GM19468 (cell line): Measurements from ENCODE around the gene BTBD9.
A peak's percentile ranks its signal among the peaks of the same experiment; 100 is the strongest.

Experiments
- ATAC-seq: cut with Tn5 transposase; IDR thresholded peaks from one replicate; pipeline ENCODE4 v1.9.1; 2021; ENCODE audit warnings: mild to moderate bottlenecking, moderate library complexity, moderate number of reproducible peaks; ENCODE audit not compliant: unreplicated experiment; ENCODE audit errors: extremely low read depth

The BTBD9 gene

DNA sequence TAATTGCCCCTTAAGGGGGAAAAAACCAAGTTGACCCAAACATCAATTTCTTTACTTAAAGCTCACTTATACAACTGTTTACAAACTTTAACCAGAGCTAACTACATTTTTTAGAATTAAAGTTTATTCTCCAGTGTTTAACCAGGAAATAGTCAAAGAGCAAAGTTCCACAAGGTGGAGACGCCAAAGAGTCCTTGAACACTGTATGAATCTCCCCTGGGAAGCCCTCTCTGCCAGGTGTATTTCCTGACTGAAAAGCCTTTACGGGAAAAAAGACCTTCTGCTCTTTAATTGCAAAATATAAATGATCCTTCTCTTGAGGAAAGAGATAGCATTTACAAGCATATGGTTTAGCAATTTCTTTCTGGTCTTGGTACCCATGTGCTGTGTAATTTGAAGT, 36.2 kb downstream of the BTBD9 start:
- ATAC-seq, result no peak

- no peak for ATAC-seq
Measured at GRCh38 chr6:38599966-38600550, 39.7 kb downstream of the BTBD9 start.

DNA sequence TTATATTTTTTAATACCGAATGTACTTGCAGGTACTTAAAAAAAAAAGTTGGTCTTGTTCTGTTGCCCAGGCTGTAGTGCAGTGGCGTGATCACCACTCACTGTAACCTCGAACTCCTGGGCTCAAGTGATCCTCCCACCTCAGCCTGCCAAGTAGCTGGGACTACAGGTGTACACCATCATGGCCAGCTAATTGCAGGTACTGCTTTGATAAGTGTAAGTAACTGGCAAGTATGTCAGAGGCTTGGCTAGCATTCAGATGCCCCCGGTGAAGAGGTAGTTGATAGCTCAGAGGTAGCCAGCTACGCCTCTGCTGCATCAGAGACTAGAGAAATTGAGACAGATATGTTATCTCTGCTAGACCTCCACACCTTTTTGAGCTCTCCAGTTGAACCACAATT, 40.5 kb downstream of the BTBD9 start:
- no peak for ATAC-seq

DNA sequence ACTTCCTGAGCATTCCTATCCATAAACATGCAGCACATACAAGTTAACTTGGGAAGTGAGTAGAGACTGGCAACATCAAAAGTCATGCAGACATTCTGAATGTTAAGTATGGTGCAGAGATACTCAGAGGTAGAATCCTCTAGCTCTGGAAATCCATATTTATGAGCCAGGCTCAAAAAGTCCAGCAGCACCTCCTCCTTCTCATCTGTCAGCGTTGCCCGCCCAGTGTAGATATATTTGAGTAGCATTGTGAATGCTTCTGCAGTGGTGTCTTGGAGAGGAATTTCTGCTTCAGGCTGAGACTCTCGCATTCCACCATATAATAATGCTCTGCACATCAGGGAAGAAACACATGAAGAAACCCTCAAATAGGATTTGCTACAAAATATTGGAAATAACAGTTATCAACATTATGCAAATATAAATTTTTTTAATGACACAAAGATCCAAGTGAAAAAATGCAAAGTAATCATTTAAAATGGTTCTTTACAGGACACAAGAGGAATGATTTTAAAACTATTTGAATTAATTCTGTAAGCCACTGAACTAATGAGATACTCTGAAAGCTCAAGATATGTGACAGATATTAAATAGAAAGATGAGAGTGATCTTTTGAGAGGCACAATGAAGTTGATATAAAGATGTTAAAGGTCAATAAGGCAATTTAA, 45.6 kb downstream of the BTBD9 start:
- no peak for ATAC-seq

- ATAC-seq, result no peak
Measured at GRCh38 chr6:38593409-38593808, 46.3 kb downstream of the BTBD9 start.

DNA sequence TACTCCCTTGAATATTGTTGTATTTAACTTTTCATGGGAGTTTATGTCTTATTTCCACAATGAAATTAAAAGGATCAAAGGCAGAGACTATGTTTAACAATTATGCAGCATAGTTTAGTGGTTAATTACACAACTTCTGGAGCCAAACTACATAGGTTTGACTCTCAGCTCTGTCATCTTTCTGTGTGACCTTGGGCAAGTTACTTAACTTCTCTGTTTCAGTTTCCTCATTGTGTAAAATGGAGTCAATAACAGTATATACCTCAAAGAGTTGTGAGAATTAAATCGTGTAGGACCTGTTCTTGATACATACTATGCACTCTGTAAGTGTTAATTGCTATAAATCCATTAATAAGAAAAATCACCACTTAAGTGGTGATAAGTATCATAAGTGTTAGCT, 48.3 kb downstream of the BTBD9 start:
- ATAC-seq, result no peak

- ATAC-seq, result no peak
Measured at GRCh38 chr6:38589367-38589720, 50.4 kb downstream of the BTBD9 start.

DNA sequence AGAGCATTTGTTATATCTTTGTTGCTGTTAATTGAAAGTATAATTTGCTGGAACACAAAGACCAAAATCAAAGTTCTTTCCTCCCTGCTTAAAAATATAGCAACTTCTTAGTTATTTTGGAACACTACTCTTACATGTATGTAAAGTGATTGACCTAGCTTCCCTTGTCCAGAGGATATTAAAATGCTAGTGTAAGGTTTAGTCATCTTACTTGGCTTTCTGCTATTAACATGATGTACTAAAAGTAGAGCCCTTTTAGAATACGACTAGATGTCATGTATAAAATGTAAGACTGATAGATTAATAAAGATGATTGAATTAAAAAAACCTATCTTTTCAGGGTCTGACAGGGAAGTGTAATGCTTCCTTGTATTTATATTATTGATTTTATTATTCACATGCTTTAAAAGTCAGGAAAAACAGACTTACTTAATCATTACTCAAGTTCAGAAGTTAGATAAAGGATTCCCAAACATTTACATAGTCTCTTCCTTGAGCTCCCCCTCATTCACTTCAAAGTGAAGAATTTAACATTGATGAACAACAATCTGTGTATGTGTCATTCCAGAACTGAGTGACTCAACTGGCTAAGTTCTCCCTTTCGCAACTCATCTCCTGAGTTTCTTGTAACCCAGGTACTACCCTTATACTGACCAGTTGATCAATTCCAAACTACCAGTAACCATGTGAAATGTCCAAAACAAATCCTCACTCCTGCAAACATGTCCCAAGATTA, 50.9 kb downstream of the BTBD9 start:
- ATAC-seq, result no peak

GRCh38 chr6:38587766-38588362, 51.9 kb downstream of the BTBD9 start:
- ATAC-seq, result no peak

DNA sequence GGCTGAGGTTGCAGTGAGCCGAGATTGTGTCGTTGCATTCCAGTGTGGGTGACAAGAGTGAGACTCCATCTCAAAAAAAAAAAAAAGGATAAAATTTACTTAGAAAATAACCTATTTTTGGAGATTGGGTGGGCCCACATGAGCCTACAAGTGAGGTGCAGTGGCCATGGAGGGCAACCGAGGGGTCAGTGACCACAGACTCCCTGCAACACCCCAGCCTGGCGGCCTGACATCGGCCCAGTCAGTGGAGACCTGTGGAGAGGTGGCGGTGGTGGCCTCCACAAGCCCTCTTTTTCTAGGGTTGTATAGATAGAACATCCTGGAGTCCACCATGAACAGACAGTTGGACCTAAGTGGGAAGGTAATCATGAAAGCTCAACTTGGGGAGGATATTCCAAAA, 52.7 kb downstream of the BTBD9 start:
- ATAC-seq, result no peak

GRCh38 chr6:38584731-38585130, 55.0 kb downstream of the BTBD9 start:
- ATAC-seq, result no peak

GRCh38 chr6:38583523-38583922, 56.2 kb downstream of the BTBD9 start:
- ATAC-seq, result no peak

DNA sequence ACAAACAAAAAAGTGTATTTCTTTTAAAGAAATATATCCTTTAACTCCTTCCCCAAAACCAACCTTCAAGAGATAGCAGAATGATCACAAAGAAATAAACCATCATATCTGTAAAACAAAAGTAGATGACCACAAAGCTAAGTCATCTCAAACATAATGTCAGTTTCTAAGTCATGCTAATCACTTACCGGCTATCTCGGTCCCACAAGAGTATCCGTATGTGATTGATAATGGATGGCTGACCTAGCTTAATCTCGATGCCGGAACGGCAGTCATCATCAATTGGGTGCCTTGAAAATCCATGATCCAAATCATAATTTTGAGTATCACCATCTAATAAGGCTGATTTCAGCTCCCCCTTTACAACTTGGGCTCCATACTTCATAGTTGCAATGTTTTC, 59.7 kb downstream of the BTBD9 start:
- ATAC-seq, result no peak

GRCh38 chr6:38579010-38579628, 60.6 kb downstream of the BTBD9 start:
- ATAC-seq, result no peak

DNA sequence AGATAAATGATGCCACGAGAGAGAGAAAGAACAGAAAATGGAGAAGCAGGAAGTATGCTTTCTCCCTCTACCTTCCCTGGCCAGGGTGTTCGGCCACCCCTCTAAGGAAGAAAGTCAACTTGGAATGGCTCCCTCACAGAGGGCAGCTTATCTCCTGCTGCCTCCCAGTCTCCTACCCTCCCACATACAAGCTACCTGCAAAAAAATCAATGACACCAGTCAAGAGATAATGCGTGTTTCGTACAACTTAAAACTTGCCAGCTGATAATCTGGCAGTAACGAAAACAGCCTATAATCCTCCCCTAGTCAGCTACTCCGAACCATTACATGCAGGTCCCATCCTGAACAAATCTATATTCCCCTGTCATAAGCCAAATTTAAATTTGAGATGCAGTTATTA, 61.7 kb downstream of the BTBD9 start:
- no peak for ATAC-seq

GRCh38 chr6:38577492-38577891, 62.2 kb downstream of the BTBD9 start:
- no peak for ATAC-seq

DNA sequence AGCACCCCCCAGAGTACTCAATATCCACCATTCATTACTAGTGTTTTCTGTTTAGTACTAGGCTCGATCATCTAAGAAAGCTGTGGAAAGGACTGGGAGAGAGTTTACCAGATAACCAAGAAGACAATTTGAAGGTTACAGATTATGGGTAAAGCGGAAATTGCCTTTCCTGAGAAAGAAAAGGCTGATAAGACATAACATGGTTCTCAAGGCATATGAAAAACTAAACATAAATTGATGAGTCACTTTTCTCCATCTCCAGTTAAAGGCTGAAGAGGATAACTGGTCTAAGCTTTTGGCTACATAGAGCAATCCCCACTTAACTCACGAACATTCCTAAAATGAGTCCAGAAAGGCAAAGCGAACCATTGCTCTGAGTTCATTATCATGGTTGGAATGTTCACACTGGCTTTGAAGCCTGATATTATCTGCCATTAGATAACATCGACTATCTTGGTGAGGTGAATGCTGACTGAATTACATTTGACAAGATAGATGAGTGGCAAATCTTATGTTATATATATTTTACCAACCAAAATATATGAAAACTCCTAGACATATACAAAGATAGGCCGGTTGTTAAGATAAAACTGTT, 65.8 kb downstream of the BTBD9 start:
- no peak for ATAC-seq

DNA sequence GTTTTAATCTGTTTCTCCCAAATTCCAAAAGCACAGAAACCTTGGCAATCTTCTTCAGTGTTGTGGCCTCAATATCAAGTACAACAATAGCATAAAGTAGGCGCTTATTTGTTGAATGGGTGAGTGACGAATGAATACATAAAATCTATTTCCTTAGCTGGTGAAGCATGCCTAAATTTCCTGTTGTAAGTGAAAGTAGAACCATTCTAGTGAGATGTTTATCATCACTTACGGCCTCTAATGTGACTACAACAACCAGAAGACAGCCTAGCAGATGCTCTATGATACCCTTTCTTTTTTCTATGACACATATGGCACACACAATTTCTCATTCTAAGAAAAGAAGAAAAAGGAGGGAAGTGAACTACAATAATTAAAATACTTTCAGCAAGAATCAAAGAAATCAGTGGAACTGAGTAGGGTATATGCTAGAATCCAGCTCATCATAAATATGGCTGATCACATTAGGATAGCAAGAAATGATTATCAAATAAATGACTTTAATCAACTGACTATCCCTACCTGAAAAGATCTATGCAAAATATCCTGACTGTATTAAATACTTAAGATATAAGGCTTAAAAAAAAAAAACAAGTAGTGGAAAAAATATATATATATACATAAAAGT, 67.4 kb downstream of the BTBD9 start:
- peak; percentile 45 for ATAC-seq

DNA sequence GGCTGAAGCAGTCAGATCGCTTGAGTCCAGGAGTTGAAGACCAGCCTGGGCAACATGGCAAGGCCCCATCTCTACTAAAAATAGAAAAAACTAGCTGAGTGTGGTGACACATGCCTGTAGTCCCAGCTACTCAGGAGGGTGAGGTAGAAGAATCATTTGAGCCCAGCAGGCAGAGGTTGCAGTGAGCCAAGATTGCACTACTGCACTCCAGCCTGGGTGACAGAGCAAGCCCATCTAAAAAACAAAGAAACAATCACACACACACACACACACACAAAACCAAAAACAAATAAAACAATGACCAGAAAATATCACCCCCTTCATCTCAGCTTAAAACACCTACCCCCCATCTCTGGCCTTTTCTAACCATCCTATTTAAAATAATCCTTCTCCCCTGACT, 68.0 kb downstream of the BTBD9 start:
- ATAC-seq, result no peak

DNA sequence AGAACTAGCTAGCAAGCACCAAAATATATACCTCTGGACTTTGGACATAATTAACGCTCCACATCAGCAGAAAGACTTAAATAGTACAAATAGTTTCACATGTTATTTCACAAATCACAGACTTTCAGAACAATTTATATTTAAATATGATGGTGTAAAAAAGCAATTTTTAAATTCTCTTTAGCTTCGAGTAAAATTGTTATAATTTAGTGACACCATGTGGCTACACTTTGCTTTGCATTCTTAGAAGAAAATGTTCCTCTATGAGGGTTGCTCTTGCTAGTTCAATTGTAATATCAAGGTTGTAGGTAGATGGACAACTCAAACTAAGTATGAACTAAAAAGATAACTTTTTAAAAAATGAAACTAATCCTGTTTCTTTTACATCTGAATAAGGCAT, 69.0 kb downstream of the BTBD9 start:
- ATAC-seq, result no peak
